Cardiac muscle cell (in vitro differentiated cells and primary cell): Measurements from ENCODE around the gene XPOT. TPM values are rescaled to one million over a fixed set of nuclear protein-coding genes. Genes with fewer than 3 reads are reported as not detected.
A peak's percentile ranks its signal among the peaks of the same experiment; 100 is the strongest.

ENCODE experiments used
- DNase-seq, 2 donors: peaks; one replicate each; pipeline versions ENCODE4 v3.0.0 to v3.0.0-alpha.2; 2010 to 2017; ENCODE audit warnings: low read depth in 1 of 2, low spot score in 1 of 2
- H3K27ac ChIP-seq: fragments of 200-600 bp; sonication (generic); 2 replicates; pipeline ENCODE4 v1.5.1; 2016
- H3K27me3 ChIP-seq: fragments of 200-600 bp; sonication (generic); 2 replicates; pipeline ENCODE4 v1.6.0; 2016; ENCODE audit warnings: control low read depth
- H3K36me3 ChIP-seq: fragments of 200-600 bp; sonication (generic); 2 replicates; pipeline ENCODE4 v1.5.1; 2016; ENCODE audit warnings: control low read depth
- H3K4me1 ChIP-seq: fragments of 200-600 bp; sonication (generic); 2 replicates; pipeline ENCODE4 v1.8.1; 2017; ENCODE audit warnings: low read depth, mild to moderate bottlenecking, mixed run types
- H3K4me3 ChIP-seq: fragments of 200-600 bp; sonication (generic); 2 replicates; pipeline ENCODE4 v1.5.1; 2016; ENCODE audit warnings: mild to moderate bottlenecking
- H3K9me3 ChIP-seq: fragments of 200-600 bp; sonication (generic); 2 replicates; pipeline ENCODE4 v1.5.1; 2017; ENCODE audit warnings: low read depth, mild to moderate bottlenecking, control low read depth
- CTCF ChIP-seq: IDR thresholded peaks from 2 replicates; pipeline ENCODE4 v1.5.1; 2012; ENCODE audit warnings: low read depth, mild to moderate bottlenecking, low read length
- polyA plus RNA-seq: library from polyadenylated mRNA; unstranded; fragments of >200 nt; fragmentation: Nextera tagmentation; extraction: Ambion mirVana; gene quantifications from 2 replicates; pipeline ENCODE4 v1.2.1, GENCODE V29; 2016
- total RNA-seq: library from RNA; depleted of rRNA; stranded (reverse); fragments of >200 nt; gene quantifications from 2 replicates; pipeline ENCODE4 v1.2.3, GENCODE V29; 2016

XPOT gene
- total and polyA plus RNA-seq, 2 experiments from 2014 or later, result 27.6 to 33.9 TPM

- DNase-seq, result peak; percentile 51 to 65
- Histone ChIP-seq H3K9me3 (no peaks in the 10 kb centered on the region), H3K4me1 (no peaks in the 10 kb centered on the region), H3K4me3 (no peak overlapping the region), H3K27me3 (peaks cover 22% of the 10 kb centered on the region), H3K36me3 (no peaks in the 10 kb centered on the region), H3K27ac (no peak overlapping the region)
- TF ChIP-seq CTCF, result peak; percentile 41
Observed at GRCh38 chr12:64392221-64392620, 12.0 kb upstream of the XPOT start.

GRCh38 chr12:64395739-64396138, 8.5 kb upstream of the XPOT start:
- Histone ChIP-seq H3K4me3 (no peak overlapping the region), H3K9me3 (no peaks in the 10 kb centered on the region), H3K4me1 (no peaks in the 10 kb centered on the region), H3K27ac (no peak overlapping the region), H3K36me3 (no peaks in the 10 kb centered on the region), H3K27me3 (peaks cover 10% of the 10 kb centered on the region)
- no peak for TF ChIP-seq CTCF
- peak in 1 of 2 donors; percentile 35 for DNase-seq

GRCh38 chr12:64400041-64400440, 4.2 kb upstream of the XPOT start:
- TF ChIP-seq CTCF, result no peak
- no peak overlapping the region for H3K4me3 ChIP-seq
- no peaks in the 10 kb centered on the region for H3K27me3 ChIP-seq
- H3K36me3 ChIP-seq, result no peaks in the 10 kb centered on the region
- peak in 1 of 2 donors; percentile 59 for DNase-seq
- H3K27ac ChIP-seq, result no peak overlapping the region
- no peaks in the 10 kb centered on the region for H3K9me3 ChIP-seq
- no peaks in the 10 kb centered on the region for H3K4me1 ChIP-seq

- Histone ChIP-seq H3K4me1 (no peaks in the 10 kb centered on the region), H3K27ac (no peak overlapping the region), H3K4me3 (no peak overlapping the region), H3K9me3 (no peaks in the 10 kb centered on the region), H3K36me3 (no peaks in the 10 kb centered on the region), H3K27me3 (no peaks in the 10 kb centered on the region)
- TF ChIP-seq CTCF, result no peak
- DNase-seq, result no peak
Observed at GRCh38 chr12:64402181-64402580, 2.0 kb upstream of the XPOT start.

GRCh38 chr12:64404470-64405256, 471 bp downstream of the XPOT start:
- TF ChIP-seq CTCF, result no peak
- Histone ChIP-seq H3K27ac (peak overlapping the region; percentile 96), H3K4me1 (no peaks in the 10 kb centered on the region), H3K36me3 (no peaks in the 10 kb centered on the region), H3K27me3 (no peaks in the 10 kb centered on the region), H3K9me3 (no peaks in the 10 kb centered on the region), H3K4me3 (peak overlapping the region; percentile 59)
- DNase-seq, result peak; percentile 57 to 94
